ENCODE data around the gene RRP15.

Gene RRP15

GRCh38 chr1:218364028-218364710 lies 79.1 kb downstream of the RRP15 start:
- DNase-seq = no peak

- no peak for DNase-seq
Measured at GRCh38 chr1:218365226-218365999, 80.3 kb downstream of the RRP15 start.

- no peak for DNase-seq
Measured at GRCh38 chr1:218366322-218367052, 81.4 kb downstream of the RRP15 start.

- DNase-seq = no peak
Measured at GRCh38 chr1:218367118-218367517, 82.0 kb downstream of the RRP15 start.

- no peak for DNase-seq
Measured at GRCh38 chr1:218368686-218369085, 83.6 kb downstream of the RRP15 start.

GRCh38 chr1:218369688-218370511 lies 84.8 kb downstream of the RRP15 start:
- DNase-seq = no peak

- no peak for DNase-seq
Measured at GRCh38 chr1:218371927-218372672, 87.0 kb downstream of the RRP15 start.

- no peak for DNase-seq
Measured at GRCh38 chr1:218374401-218375353, 89.6 kb downstream of the RRP15 start.

- no peak for DNase-seq
Measured at GRCh38 chr1:218376722-218377121, 91.6 kb downstream of the RRP15 start.

GRCh38 chr1:218377143-218377660 lies 92.1 kb downstream of the RRP15 start:
- peak in 1 of 2 experiments; percentile 6 for DNase-seq

- DNase-seq = no peak
Measured at GRCh38 chr1:218380125-218380977, 95.3 kb downstream of the RRP15 start.

- DNase-seq = no peak
Measured at GRCh38 chr1:218382261-218382660, 97.2 kb downstream of the RRP15 start.

GRCh38 chr1:218383051-218383450 lies 98.0 kb downstream of the RRP15 start:
- no peak for DNase-seq

- no peak for DNase-seq
Measured at GRCh38 chr1:218383681-218384080, 98.6 kb downstream of the RRP15 start.

- DNase-seq = no peak
Measured at GRCh38 chr1:218384581-218384993, 99.5 kb downstream of the RRP15 start.

Data from AML-193 (cell line).